ENCODE results near the gene TEX13B.

GRCh38 chrX:107978707-107979307 lies 3.4 kb downstream of the TEX13B start:
- TF ChIP-seq CTCF (IDR thresholded peaks at IDR 0.05; ENCODE audit: low read length) (peak; percentile 36), EZH2 (optimal IDR thresholded peaks at IDR 0.05; ENCODE audit: low read depth, low read length) (no peak), EZH2phosphoT487 (IDR thresholded peaks at IDR 0.05; ENCODE audit: low read length) (no peak)

Data from MM.1S (cell line).